Epithelial cell of proximal tubule (primary cell): ENCODE results near the gene INTS6L. TPM values are rescaled to one million over a fixed set of nuclear protein-coding genes. Genes with fewer than 3 reads are reported as not detected.

Experiments
- DNase-seq: peaks from one replicate; pipeline ENCODE4 v3.0.0-alpha.2; 2011; ENCODE audit warnings: low read depth
- H3K4me3 ChIP-seq: 2 replicates; pipeline ENCODE4 v1.5.1; 2011; ENCODE audit warnings: low read depth, mild to moderate bottlenecking, low read length
- total RNA-seq: library from RNA; depleted of rRNA; stranded (reverse); fragments of >200 nt; gene quantifications from 2 replicates; pipeline ENCODE4 v1.2.3, GENCODE V29; 2015
- TF ChIP-seq, protein P1 (sequence below): conservative IDR thresholded peaks from 2 replicates; pipeline ENCODE4 v1.5.1; 2012; ENCODE audit warnings: low read depth, mild to moderate bottlenecking, low read length

The INTS6L gene
- total RNA-seq, 1 donor from 2014 or later, result 2.0 TPM

DNA sequence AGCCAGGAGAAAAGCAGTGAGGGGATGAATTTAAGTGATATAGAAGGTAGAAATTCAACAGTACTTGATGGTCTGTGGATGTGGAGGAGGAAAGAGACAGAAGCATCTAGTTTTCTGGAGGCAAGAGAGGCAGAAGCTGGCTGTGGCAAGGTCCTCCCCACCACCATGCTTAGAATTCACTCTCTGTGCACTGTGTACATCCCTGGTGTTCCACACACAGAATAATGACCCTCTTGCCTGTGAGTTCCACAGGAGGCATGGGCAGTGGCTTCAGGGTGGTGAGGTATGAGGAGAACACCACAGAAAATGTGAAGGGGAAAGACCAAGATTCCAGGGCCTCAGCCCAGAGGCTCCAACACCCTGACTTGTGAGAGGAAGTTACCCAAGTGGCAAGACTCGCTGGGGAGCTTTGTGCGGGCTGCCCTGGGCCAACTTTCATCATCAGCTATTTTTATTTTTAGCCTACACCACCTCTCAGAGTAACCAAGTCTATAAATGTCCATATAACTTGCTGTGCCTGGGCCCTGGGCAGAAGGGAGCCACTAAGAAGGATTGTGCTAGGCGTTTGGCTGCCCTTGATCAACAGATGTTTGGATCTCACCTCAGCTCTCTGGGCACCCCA is 7.8 kb upstream of the INTS6L start:
- TF ChIP-seq, protein P1, sequence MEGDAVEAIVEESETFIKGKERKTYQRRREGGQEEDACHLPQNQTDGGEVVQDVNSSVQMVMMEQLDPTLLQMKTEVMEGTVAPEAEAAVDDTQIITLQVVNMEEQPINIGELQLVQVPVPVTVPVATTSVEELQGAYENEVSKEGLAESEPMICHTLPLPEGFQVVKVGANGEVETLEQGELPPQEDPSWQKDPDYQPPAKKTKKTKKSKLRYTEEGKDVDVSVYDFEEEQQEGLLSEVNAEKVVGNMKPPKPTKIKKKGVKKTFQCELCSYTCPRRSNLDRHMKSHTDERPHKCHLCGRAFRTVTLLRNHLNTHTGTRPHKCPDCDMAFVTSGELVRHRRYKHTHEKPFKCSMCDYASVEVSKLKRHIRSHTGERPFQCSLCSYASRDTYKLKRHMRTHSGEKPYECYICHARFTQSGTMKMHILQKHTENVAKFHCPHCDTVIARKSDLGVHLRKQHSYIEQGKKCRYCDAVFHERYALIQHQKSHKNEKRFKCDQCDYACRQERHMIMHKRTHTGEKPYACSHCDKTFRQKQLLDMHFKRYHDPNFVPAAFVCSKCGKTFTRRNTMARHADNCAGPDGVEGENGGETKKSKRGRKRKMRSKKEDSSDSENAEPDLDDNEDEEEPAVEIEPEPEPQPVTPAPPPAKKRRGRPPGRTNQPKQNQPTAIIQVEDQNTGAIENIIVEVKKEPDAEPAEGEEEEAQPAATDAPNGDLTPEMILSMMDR, result no peak
- H3K4me3 ChIP-seq, result no peak overlapping the region
- DNase-seq, result no peak

DNA sequence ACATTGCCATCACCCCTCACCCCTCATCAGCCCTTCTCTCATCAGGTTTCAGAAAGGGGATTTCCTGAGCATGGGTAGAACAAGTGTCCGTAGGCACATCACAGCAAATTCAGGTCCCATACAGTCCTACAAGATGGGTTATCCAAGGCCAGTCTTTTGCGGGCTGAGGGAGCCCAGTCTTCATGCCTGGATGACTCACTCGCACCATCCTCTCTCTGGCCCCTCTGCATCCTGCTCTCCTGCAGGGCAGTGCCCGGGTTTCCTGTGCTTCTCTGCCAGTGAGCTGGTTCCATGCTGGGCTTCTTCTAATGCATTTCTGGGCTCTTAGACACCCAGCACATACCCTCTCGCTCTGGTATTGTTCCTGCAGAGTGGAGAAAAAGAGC is 7.3 kb upstream of the INTS6L start:
- no peak for DNase-seq
- no peak overlapping the region for H3K4me3 ChIP-seq

DNA sequence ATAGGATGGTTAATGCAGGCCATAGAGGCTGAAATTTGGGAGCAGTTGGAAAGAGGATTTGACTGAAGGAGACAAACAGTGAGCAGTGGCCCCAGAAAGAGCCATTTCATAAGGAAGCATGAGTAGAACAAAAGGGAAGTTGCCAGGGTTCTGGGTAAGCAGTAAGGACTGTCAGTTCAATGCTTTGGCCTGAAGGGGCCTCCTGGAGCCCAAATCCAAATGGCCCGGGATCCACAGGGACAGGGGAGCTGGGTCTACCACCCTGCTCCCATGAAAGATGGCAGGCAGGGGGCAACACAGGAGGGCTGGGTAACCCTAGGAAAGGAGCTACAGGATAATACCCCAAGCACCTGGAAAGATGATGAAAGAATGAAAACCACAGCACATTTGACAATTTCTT is 4.1 kb upstream of the INTS6L start:
- no peak for DNase-seq
- no peak overlapping the region for H3K4me3 ChIP-seq
- TF ChIP-seq, protein P1, result no peak

More for the DNA sequence above, 7.3 kb upstream of the INTS6L start:
- TF ChIP-seq, protein P1, result no peak

DNA sequence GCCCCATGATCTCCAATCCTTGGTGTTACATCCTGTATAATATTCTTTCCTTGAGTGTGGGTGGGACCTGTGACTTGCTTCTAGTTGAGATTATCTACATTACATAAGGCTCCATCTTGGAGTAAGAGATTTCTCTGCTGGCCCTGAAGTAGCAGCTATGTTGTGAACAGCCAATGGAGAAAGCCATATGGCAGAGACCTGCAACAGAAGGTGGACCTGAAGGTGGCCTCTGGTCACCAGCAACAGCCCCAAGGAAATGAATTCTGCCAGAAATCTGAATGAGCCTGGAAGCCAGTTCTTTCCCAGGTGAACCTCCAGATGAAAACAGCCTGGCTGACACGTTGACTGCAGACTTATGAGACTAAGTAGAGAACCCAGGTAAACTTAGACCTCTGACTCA is 2.3 kb upstream of the INTS6L start:
- TF ChIP-seq, protein P1, result no peak
- H3K4me3 ChIP-seq, result no peak overlapping the region

DNA sequence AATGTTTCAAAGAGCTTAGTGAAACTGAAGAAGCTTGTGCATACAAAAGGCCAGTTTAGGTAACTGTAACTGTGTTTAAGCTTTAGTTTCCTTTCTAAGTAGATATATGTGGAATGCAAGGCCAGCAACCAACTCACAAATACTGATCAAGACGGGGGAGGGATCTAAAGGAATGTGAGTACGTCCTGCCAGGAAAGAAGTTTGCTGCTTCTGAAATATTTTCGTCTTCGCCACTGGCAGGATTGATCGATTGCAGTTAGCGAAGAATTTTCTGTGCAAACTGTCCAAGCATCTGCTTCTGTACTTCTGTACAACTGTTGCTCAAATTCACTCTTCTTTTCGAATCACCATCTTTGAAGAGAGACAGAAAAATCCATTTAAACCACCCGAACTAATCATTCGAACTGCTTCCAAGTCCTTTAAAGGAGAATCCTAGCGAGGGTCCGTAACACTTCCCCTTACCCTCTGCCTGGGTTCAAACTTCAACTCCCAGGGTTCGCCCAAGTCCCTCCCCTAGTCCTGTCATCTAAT is 373 bp upstream of the INTS6L start:
- no peak for DNase-seq
- peak overlapping the region; percentile 71 for H3K4me3 ChIP-seq
- TF ChIP-seq, protein P1, result no peak

More for the DNA sequence above, 2.3 kb upstream of the INTS6L start:
- DNase-seq, result no peak

DNA sequence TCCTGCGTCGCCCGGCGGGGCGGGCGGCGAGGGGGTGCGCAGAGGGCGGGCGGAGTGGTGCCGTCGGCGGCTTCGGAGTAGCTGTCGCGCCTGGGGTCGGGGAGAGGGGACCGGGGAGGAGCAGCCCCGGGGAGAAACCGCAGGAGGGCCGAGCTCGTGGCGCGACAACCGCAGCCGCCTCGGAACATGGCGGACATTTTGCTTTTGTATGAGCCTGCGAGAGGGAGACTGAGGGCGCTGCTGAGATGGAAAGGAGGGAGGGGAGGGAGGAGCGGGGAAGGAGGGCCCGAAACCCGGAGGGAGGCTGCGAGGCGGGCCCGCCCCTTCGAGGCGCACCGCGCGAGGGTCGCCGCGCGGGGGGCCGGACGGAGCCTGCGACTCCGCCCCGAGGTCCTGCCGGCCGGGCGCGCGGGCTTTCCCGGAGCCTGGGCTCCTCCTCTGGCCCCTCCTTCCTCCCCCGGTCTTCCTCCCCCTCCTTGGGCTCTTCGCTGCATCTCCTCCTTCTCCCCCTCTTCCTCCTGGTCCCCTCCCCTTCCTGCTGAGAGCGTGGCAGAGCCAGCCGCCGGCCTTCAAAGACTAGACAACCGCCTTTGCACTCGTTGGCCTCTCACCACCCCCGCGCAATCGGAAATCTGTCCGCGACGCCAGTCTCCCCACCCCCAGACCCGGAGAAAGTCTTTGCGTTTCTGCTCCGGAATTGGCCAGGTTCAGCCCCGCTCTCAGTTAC is 1.1 kb downstream of the INTS6L start:
- DNase-seq, result peak; percentile 35
- TF ChIP-seq, protein P1, result no peak
- H3K4me3 ChIP-seq, result peak overlapping the region; percentile 71
